HG02938 (cell line): ENCODE data around the gene PKN3.

ENCODE experiments used
- ATAC-seq: cut with Tn5 transposase; IDR thresholded peaks from one replicate; pipeline ENCODE4 v1.9.1; 2021; ENCODE audit warnings: mild to moderate bottlenecking, moderate library complexity; ENCODE audit not compliant: unreplicated experiment

PKN3 gene

GRCh38 chr9:128715436-128715750 is 13.1 kb downstream of the PKN3 start:
- ATAC-seq: no peak

- no peak for ATAC-seq
Measured at GRCh38 chr9:128716581-128717254, 14.4 kb downstream of the PKN3 start.

- ATAC-seq: no peak
Measured at GRCh38 chr9:128718047-128718446, 15.7 kb downstream of the PKN3 start.

DNA sequence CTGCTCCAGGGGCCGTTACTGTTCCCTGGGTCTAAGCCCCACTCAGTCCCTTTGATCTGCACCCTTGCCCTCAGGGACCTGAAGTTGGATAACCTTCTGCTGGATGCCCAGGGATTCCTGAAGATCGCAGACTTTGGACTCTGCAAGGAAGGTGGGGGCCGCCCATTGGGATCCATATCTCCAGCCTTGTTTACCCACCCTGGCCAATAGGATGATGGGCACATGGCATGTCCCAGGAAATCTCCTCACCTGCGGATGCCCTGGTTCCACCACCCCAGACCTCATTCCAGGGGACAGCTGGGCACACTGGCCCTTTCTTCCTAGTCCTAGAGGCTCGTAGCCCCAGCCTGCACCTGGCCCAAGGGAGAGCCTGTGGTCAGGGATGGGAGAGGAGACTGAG is 16.2 kb downstream of the PKN3 start:
- no peak for ATAC-seq

GRCh38 chr9:128719919-128720605 is 17.8 kb downstream of the PKN3 start:
- no peak for ATAC-seq

- ATAC-seq: no peak
Measured at GRCh38 chr9:128720841-128721486, 18.7 kb downstream of the PKN3 start.

DNA sequence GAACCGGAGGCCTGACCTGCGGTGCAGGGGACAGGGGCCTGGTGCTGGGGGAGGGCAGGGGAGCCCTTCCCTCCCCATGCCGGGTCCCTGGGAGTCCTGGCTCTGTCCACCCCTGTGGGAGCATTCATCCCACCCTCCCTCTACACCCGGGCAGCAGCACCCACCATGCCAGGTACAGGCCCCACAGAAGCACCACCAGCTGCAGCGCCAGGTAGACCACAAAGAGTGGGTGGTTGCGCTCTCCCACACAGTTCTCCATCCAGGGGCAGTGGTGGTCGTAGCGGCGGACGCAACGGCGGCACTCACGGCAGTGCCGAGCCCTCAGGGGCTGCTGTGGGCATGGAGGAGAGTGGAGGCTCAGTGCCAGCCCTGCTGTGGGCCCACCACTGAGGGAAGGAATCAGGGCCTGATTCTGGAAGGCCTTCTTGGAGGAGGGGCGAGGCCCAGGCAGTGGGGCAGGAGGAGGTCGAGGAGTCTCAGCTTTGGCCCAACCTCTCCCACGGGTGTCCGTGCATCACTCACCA is 19.2 kb downstream of the PKN3 start:
- ATAC-seq: no peak

GRCh38 chr9:128722380-128723351 is 20.4 kb downstream of the PKN3 start:
- no peak for ATAC-seq

DNA sequence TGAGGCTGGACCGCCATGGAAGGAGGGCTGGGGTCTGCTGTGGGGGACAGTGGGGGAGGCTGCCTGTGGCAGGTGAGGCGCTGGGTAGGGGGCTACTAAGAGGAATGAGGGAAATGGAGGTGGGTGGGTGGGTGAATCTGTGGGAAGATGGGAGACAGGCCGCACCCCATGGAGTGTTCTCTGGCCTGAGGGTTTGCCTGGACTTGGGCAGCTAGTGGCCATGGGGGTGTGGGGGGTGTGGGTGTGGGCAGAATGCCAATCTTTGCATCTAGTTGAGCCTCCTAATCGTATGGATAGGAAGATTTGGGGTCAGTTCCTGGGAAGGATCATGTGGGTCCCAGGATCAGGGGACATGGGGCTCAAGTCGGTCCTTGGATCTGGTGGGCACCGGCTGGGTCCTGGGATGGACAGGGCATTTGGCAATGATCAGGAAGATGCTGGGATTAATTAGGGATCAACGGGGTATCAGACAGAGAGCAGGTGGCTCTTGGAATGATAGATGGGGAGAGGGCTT is 21.1 kb downstream of the PKN3 start:
- no peak for ATAC-seq

DNA sequence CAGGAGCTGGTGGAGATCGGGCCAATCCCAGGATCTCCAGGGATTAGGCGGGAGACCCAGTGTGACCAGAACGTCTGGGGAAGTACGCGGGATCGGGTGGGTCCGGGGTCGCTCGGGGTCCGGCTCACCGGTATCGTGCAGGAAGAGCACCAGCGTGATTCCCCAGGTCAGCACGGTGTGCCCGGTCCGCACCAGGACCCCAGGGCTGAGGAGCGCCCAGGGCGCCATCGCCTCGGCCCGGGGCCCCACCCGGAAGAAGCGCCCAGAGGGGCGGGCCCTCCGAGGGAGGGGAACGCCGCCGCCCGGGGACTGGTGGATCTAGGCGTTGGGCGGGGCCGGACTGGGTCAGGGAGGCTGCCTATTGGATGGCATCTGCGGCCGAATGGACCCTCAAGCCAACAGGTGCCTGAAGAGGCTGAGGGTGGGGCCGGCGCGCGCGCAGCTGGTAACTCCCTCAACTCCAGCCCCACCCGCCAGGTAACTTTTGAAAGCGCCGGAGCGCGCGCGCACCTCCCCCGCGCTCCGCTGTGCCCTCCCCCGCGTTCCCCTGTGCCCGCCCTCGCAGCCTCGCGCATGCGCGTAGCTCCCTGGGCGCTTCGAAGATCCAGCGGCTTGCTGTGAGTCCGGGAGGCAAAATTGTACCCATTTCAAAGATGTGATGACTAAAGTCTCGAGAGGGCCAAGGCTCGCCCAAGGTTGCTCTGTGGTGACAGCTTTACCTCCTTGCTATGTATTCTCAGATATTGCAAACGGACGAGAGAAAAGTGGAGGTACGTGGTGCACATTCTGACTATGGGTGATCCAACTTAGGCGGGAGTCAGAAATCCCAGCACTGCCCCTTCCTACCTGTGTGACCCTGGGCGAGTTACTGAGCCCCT is 21.8 kb downstream of the PKN3 start, which contains the start of gene ZDHHC12:
Gene ZDHHC12, minus strand, starts transcription at position 262 of the 878 bp plus-strand sequence. Its CDS starts 34 bp downstream, at position 228.
- peak; percentile 92 for ATAC-seq

GRCh38 chr9:128724744-128725211 is 22.5 kb downstream of the PKN3 start:
- ATAC-seq: no peak

DNA sequence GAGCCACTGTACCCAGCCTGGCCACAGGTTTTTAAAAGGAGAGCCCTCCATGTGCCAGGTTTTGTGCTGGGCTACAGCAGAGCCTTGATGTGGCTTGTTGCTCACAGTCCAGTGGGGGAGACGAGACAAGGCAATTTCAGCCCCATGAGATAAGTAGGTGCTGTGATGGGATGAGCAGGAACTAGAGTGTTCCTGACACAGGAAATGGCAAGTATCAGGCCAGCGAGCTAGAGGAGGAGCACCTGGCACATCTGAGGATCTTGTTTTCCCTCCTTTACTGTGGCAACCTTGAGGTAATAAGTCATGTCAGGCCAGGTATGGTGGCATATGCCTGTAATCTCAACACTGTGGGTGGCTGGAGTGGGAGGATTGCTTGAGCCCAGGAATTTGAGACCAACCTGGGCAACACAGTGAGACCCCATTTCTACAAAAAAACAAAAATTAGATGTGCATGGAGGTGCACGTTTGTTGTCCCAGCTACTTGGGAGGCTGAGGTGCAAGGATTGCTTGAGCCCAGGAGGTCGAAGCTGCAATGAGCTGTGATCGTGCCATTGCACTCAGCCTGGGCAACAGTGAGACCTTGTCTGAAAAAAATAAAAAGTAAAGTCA is 25.4 kb downstream of the PKN3 start:
- ATAC-seq: no peak

GRCh38 chr9:128728298-128728697 is 26.0 kb downstream of the PKN3 start:
- no peak for ATAC-seq

GRCh38 chr9:128729302-128729701 is 27.0 kb downstream of the PKN3 start:
- ATAC-seq: no peak

DNA sequence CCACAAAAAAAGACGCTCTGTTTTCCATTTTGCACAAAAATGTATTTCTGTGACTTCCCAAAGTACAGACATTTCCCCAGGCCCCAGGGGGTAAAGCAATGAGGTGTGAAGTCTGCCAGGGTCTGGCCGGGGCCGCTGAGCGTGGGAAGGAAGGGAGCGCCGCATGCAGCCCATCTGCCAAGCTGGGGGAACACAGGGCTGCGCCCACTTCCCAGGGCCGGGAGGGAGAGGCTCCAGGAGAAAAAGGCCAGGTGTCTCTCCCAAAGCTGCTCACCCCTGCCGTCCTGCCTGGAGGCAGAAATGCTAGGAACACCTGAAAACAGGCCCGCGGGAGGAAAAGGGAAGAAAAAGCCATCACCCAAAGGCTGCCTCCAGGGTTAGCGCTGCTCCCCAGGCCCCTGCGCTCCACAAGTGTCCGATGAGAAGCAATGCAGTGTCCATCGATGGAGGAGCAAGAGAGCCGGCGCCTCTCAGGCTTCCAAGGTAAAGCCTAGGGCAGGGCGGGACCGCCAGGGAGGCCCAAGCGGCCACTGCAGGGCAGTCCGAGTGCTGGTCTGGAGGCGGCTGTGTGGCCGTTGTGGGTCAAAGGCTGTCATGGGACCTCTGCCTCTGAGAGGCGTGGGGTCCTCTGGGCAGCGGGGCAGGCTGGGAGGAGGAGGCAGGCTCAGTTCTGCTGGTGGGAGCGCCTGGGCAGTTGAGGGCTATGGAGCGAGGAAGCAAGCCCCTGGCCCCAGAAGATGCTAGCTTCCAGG is 27.6 kb downstream of the PKN3 start:
- no peak for ATAC-seq

- ATAC-seq: no peak
Measured at GRCh38 chr9:128731093-128731492, 28.8 kb downstream of the PKN3 start.

- no peak for ATAC-seq
Measured at GRCh38 chr9:128731691-128732090, 29.4 kb downstream of the PKN3 start.

DNA sequence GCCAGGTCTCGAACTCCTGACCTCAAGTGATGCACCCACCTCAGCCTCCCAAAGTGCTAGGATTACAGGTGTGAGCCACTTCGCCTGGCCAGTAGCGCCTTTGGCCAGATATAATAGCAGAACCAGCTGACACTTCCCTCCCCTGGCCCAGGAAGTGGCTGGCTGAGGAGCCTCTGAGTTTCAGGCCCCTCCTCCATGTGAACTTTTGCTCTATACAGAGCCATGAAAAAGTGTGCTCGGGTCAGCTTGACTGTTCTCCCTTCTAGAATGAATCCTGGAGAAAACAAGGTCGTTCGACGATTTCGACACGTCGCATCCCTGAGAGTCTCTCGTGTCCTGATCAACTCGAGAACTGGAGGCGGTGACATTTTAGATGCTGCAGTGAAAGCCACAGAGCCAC is 30.3 kb downstream of the PKN3 start:
- ATAC-seq: no peak
